Measurements from ENCODE around the gene PCDHA4.
"Not testable (repeated sequence)": the region's sequence is repeated elsewhere in the genome, so short reads cannot be mapped to it uniquely, and the experiment has no call there.

Gene PCDHA4

DNA sequence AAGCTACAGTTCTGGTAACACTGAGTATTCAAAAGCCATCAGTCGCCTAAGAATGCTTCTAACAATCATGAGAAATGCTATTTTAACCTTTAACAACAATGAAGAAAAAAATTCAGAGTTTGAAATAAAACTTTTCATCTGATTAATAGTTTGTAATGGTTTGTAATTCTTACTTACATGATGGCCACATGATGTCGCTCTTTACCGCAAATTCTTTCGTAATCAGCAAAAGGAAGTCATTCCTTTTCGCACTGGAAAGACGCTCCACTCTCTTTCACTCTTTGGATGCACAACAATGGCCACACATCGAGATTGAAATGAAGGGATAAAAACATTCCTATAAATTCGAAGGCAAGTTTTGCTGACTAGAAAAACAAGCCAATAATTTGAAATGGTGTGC lies 27.1 kb downstream of the PCDHA4 start, which contains the start of gene PCDHA7:
TSS of gene PCDHA7 (plus strand) at position 277 of the 400 bp plus-strand sequence. CDS start at position 392, 115 bp downstream.
- H3K4me3 ChIP-seq, result peak within 1 kb of the TSS in 1 of 2 donors; percentile 9
- TF ChIP-seq, protein P1, sequence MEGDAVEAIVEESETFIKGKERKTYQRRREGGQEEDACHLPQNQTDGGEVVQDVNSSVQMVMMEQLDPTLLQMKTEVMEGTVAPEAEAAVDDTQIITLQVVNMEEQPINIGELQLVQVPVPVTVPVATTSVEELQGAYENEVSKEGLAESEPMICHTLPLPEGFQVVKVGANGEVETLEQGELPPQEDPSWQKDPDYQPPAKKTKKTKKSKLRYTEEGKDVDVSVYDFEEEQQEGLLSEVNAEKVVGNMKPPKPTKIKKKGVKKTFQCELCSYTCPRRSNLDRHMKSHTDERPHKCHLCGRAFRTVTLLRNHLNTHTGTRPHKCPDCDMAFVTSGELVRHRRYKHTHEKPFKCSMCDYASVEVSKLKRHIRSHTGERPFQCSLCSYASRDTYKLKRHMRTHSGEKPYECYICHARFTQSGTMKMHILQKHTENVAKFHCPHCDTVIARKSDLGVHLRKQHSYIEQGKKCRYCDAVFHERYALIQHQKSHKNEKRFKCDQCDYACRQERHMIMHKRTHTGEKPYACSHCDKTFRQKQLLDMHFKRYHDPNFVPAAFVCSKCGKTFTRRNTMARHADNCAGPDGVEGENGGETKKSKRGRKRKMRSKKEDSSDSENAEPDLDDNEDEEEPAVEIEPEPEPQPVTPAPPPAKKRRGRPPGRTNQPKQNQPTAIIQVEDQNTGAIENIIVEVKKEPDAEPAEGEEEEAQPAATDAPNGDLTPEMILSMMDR (IDR thresholded peaks at IDR 0.05), result no peak
- H3K9me3 ChIP-seq, result peaks cover 0 to 60% (median 33%) of the 10 kb centered on the region in 3 donors
- no peak within 1 kb of the TSS for H3K27ac ChIP-seq
- intact Hi-C loops (cut with DNase I; ENCODE audit: low total_unique reads), result no loop called here
- H3K4me1 ChIP-seq, result no peaks in the 10 kb centered on the region
- DNase-seq, result no peak
- H3K27me3 ChIP-seq, result peaks cover 0 to 12% of the 10 kb centered on the region in 2 donors
- peaks cover 0 to 3% (median 0%) of the 10 kb centered on the region in 3 donors for H3K36me3 ChIP-seq

GRCh38 chr5:140834439-140835008 lies 27.7 kb downstream of the PCDHA4 start:
- DNase-seq; H3K4me1 ChIP-seq; H3K27ac ChIP-seq; H3K36me3 ChIP-seq; intact Hi-C loops (cut with DNase I; ENCODE audit: low total_unique reads): not testable (repeated sequence)
- H3K9me3 ChIP-seq, result peaks cover 0 to 55% (median 31%) of the 10 kb centered on the region in 3 donors
- H3K4me3 ChIP-seq, result peak overlapping the region in 1 of 2 donors; percentile 9
- H3K27me3 ChIP-seq, result peaks cover 0 to 12% of the 10 kb centered on the region in 2 donors

- no peak overlapping the region for H3K4me3 ChIP-seq
- peaks cover 0 to 12% of the 10 kb centered on the region in 2 donors for H3K27me3 ChIP-seq
- H3K36me3 ChIP-seq, result peaks cover 0 to 3% (median 0%) of the 10 kb centered on the region in 3 donors
- no peak overlapping the region for H3K27ac ChIP-seq
- H3K4me1 ChIP-seq, result no peaks in the 10 kb centered on the region
- H3K9me3 ChIP-seq, result peaks cover 0 to 47% (median 29%) of the 10 kb centered on the region in 3 donors
- TF ChIP-seq, protein P1 (IDR thresholded peaks at IDR 0.05), result no peak
- no peak for DNase-seq
- intact Hi-C loops (cut with DNase I; ENCODE audit: low total_unique reads), result no loop called here
Observed at GRCh38 chr5:140835622-140836510, 29.0 kb downstream of the PCDHA4 start.

DNA sequence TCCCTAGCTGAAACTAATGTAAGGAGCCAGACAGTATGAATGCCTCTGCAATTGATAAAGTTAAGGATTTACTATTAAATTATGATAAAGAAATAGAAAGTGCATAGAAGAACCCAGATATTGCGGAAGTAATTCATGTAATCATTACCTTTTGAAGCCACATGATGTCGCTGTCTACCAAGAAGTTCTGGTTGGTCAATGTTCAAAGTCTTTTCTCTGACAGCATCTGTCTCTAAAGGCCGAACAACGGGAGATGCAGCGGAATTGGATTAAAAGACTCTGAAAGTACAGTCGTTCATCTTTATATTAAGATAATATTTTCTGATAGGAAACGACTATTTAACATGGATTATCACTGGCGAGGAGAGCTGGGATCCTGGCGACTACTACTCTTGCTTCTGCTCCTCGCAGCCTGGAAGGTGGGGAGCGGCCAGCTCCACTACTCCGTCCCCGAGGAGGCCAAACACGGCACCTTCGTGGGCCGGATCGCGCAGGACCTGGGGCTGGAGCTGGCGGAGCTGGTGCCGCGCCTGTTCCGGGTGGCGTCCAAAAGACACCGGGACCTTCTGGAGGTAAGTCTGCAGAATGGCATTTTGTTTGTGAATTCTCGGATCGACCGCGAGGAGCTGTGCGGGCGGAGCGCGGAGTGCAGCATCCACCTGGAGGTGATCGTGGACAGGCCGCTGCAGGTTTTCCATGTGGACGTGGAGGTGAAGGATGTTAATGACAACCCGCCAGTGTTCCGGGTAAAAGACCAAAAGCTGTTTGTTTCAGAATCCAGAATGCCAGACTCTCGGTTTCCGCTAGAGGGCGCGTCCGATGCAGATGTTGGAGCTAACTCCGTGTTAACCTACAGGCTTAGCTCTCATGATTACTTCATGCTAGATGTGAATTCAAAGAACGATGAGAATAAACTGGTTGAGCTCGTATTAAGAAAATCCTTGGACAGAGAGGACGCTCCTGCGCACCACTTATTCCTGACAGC lies 34.4 kb downstream of the PCDHA4 start, which contains the start of gene PCDHA8:
TSS of gene PCDHA8 (plus strand) at position 210 of the 985 bp plus-strand sequence. CDS start at position 345, 135 bp downstream.
- peaks cover 0 to 33% (median 32%) of the 10 kb centered on the region in 3 donors for H3K9me3 ChIP-seq
- intact Hi-C loops (cut with DNase I; ENCODE audit: low total_unique reads), result no loop called here
- DNase-seq, result no peak
- no peaks in the 10 kb centered on the region for H3K36me3 ChIP-seq
- H3K4me3 ChIP-seq, result no peak within 1 kb of the TSS
- no peaks in the 10 kb centered on the region for H3K4me1 ChIP-seq
- H3K27me3 ChIP-seq, result peaks cover 0 to 4% of the 10 kb centered on the region in 2 donors
- TF ChIP-seq, protein P1 (IDR thresholded peaks at IDR 0.05), result no peak
- no peak within 1 kb of the TSS for H3K27ac ChIP-seq

GRCh38 chr5:140842798-140843733 lies 36.2 kb downstream of the PCDHA4 start:
- H3K36me3 ChIP-seq, result no peaks in the 10 kb centered on the region
- H3K27ac ChIP-seq, result no peak overlapping the region
- H3K4me3 ChIP-seq, result no peak overlapping the region
- intact Hi-C loops (cut with DNase I; ENCODE audit: low total_unique reads), result no loop called here
- peaks cover 0 to 40% (median 38%) of the 10 kb centered on the region in 3 donors for H3K9me3 ChIP-seq
- H3K27me3 ChIP-seq, result peaks cover 0 to 4% of the 10 kb centered on the region in 2 donors
- DNase-seq, result no peak
- no peaks in the 10 kb centered on the region for H3K4me1 ChIP-seq
- TF ChIP-seq, protein P1 (IDR thresholded peaks at IDR 0.05), result no peak

DNA sequence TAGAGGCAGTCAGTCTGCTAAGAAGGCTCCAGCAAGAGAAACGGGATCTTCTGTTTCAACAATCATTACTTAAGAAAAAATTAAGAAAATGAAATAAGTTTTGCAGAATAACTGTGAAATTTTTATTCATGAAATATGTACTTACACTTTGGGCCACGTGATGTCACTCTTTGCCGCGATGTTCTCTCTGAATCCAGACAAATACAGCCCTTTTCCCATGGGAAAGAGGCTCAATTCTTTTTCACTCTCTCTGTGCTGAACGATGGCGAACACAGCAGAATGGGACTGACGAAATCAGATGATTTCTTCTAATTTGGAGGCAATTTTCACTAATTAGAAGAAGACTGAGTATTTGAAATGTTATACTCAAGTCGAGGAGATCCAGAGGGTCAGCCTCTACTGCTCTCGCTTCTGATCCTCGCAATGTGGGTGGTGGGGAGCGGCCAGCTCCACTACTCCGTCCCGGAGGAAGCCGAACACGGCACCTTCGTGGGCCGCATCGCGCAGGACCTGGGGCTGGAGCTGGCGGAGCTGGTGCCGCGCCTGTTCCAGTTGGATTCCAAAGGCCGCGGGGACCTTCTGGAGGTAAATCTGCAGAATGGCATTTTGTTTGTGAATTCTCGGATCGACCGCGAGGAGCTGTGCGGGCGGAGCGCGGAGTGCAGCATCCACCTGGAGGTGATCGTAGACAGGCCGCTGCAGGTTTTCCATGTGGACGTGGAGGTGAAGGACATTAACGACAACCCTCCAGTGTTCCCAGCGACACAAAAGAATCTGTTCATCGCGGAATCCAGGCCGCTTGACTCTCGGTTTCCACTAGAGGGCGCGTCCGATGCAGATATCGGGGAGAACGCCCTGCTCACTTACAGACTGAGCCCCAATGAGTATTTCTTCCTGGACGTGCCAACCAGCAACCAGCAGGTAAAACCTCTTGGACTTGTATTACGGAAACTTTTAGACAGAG lies 41.6 kb downstream of the PCDHA4 start, which contains the start of gene PCDHA9:
TSS of gene PCDHA9 (plus strand) at position 244 of the 964 bp plus-strand sequence. CDS start at position 358, 114 bp downstream.
- H3K4me1 ChIP-seq; H3K36me3 ChIP-seq; intact Hi-C loops (cut with DNase I; ENCODE audit: low total_unique reads); H3K27ac ChIP-seq; H3K4me3 ChIP-seq; H3K27me3 ChIP-seq; DNase-seq: not testable (repeated sequence)
- H3K9me3 ChIP-seq, result peaks cover 4 to 52% (median 26%) of the 10 kb centered on the region in 3 donors

Data from tibial artery (tissue), 4 donors.